ENCODE measurements around the gene CLIP3.

CLIP3 gene

GRCh38 chr19:35975608-35976214 lies 57.0 kb downstream of the CLIP3 start:
- no peak for DNase-seq

GRCh38 chr19:35973487-35973886 lies 59.2 kb downstream of the CLIP3 start:
- no peak for DNase-seq

DNA sequence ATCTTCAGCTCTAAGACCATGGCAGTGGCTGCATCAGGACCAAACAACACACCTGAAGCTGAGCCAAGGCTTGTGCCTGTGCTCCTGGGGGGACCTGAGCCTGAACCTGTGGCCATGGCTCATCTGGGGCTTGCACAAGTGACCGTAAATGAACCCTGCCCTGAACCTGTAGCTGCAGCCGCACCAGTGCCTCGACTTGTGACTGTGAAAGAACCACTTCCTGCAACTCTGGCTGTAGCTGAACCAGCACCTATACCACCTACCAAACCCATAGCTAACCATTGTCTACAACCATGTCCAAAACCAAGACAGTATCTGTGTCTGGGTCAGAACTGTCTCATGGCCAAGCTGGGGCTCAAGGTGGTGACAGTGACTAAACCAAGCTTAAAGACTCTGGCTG lies 65.9 kb downstream of the CLIP3 start:
- DNase-seq: no peak

Data from CD4-positive, alpha-beta T cell treated with Interleukin-4 for 1 hour (primary cell).